ENCODE data around the gene CER1.
"Not testable (repeated sequence)": the region's sequence is repeated elsewhere in the genome, so short reads cannot be mapped to it uniquely, and the experiment has no call there.

DNA sequence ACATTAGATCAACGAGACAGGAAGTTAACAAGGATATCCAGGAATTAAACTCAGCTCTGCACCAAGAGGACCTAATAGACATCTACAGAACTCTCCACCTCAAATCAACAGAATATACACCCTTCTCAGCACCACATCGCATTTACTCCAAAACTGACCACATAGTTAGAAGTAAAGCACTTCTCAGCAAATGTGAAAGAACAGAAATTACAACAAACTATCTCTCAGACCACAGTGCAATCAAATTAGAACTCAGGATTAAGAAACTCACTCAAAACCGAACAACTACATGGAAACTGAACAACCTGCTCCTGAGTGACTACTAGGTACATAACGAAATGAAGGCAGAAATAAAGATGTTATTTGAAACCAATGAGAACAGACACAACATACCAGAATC lies 39.9 kb downstream of the CER1 start:
- TF ChIP-seq, protein P1, sequence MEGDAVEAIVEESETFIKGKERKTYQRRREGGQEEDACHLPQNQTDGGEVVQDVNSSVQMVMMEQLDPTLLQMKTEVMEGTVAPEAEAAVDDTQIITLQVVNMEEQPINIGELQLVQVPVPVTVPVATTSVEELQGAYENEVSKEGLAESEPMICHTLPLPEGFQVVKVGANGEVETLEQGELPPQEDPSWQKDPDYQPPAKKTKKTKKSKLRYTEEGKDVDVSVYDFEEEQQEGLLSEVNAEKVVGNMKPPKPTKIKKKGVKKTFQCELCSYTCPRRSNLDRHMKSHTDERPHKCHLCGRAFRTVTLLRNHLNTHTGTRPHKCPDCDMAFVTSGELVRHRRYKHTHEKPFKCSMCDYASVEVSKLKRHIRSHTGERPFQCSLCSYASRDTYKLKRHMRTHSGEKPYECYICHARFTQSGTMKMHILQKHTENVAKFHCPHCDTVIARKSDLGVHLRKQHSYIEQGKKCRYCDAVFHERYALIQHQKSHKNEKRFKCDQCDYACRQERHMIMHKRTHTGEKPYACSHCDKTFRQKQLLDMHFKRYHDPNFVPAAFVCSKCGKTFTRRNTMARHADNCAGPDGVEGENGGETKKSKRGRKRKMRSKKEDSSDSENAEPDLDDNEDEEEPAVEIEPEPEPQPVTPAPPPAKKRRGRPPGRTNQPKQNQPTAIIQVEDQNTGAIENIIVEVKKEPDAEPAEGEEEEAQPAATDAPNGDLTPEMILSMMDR (IDR thresholded peaks at IDR 0.05): not testable (repeated sequence)
- TF ChIP-seq POLR2A (IDR thresholded peaks at IDR 0.05): not testable (repeated sequence)

Measured in Peyer's patch (tissue), 4 donors.